ENCODE results near the gene PRKN. TPM values are rescaled to one million over a fixed set of nuclear protein-coding genes. Genes with fewer than 3 reads are reported as not detected.

Gene PRKN
- total and polyA plus RNA-seq, 2 experiments from 2014 or later: 11.7 to 28.1 TPM

DNA sequence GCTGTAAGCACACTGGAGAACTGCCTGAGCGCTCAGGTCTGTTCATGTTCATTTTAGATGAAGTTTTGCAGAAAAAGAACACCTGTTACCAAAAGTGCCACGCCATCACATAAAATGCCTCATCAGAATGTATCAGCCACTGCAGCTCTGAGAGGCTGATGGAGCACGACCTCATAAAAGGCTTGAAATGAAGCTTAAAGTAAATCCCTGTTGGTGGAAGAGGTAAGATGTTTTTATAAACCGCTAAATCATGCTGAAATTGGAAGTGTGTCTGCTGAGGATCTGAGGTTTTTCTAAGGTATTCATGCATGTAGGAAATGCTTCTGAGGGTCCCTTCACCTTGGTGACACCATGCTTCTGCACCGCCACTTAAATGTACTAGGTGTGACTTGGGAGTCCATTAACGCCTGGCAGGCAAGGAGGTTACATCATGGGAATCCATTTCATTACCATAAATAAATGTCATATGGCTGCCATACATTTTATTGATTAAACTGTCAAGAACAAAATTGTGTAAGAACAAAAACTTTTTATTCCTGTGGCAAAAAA, 1090.6 kb downstream of the PRKN start:
- DNase-seq (ENCODE audit: low read depth in 1 of 2, low spot score in 1 of 2): no peak
- H3K9me3 ChIP-seq (ENCODE audit: low read depth): no peaks in the 10 kb centered on the region
- H3K27ac ChIP-seq: no peak overlapping the region
- H3K27me3 ChIP-seq: no peaks in the 10 kb centered on the region
- TF ChIP-seq, protein P1, sequence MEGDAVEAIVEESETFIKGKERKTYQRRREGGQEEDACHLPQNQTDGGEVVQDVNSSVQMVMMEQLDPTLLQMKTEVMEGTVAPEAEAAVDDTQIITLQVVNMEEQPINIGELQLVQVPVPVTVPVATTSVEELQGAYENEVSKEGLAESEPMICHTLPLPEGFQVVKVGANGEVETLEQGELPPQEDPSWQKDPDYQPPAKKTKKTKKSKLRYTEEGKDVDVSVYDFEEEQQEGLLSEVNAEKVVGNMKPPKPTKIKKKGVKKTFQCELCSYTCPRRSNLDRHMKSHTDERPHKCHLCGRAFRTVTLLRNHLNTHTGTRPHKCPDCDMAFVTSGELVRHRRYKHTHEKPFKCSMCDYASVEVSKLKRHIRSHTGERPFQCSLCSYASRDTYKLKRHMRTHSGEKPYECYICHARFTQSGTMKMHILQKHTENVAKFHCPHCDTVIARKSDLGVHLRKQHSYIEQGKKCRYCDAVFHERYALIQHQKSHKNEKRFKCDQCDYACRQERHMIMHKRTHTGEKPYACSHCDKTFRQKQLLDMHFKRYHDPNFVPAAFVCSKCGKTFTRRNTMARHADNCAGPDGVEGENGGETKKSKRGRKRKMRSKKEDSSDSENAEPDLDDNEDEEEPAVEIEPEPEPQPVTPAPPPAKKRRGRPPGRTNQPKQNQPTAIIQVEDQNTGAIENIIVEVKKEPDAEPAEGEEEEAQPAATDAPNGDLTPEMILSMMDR (IDR thresholded peaks at IDR 0.05; ENCODE audit: low read depth, low read length): no peak
- H3K4me3 ChIP-seq: no peak overlapping the region
- H3K36me3 ChIP-seq: no peaks in the 10 kb centered on the region
- no peaks in the 10 kb centered on the region for H3K4me1 ChIP-seq (ENCODE audit: low read depth)

DNA sequence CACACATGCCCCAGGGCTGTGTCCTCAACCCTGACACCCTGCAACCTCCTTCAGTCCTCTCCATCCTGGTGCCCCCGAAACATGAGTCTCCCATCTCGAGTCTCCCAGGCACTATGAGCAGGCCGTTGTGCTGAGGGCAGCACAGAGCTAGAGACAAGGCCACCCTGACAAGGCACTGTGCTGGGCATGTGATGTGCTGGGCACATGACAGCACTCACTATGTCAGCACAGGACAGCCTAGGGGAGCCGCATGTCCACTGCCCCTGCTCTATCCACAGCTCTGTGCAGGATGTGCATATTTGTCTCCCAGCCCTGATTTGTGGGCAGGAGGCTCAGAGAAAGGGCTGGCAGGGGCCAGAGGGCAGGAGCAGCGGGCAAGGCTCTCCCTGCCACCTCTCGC, 1091.6 kb downstream of the PRKN start:
- H3K36me3 ChIP-seq: no peaks in the 10 kb centered on the region
- no peaks in the 10 kb centered on the region for H3K9me3 ChIP-seq (ENCODE audit: low read depth)
- TF ChIP-seq, protein P1 (IDR thresholded peaks at IDR 0.05; ENCODE audit: low read depth, low read length): no peak
- H3K27ac ChIP-seq: no peak overlapping the region
- DNase-seq (ENCODE audit: low read depth in 1 of 2, low spot score in 1 of 2): no peak
- H3K4me3 ChIP-seq: no peak overlapping the region
- no peaks in the 10 kb centered on the region for H3K27me3 ChIP-seq
- H3K4me1 ChIP-seq (ENCODE audit: low read depth): no peaks in the 10 kb centered on the region

DNA sequence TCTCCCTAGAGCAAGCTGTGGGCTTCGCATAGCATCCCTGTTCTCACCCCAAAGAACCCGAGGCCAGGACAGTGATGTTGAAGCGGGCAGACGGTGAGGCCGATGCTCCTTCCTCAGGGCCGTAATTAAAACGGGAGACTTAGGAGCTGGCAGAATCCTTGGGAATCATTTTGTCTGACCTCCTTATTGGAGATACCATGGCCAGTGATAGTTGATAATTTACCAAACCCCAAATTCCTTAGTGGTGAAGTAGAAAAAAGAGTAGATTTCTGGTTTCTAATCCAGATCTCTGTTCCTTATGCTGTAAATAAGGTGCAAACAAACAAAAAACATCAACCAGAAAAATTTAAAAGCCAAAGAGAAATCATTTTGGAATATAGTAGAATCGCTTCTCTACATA, 1092.7 kb downstream of the PRKN start:
- H3K4me3 ChIP-seq: no peak overlapping the region
- no peaks in the 10 kb centered on the region for H3K9me3 ChIP-seq (ENCODE audit: low read depth)
- H3K27ac ChIP-seq: no peak overlapping the region
- no peaks in the 10 kb centered on the region for H3K27me3 ChIP-seq
- no peaks in the 10 kb centered on the region for H3K36me3 ChIP-seq
- TF ChIP-seq, protein P1 (IDR thresholded peaks at IDR 0.05; ENCODE audit: low read depth, low read length): no peak
- DNase-seq (ENCODE audit: low read depth in 1 of 2, low spot score in 1 of 2): no peak
- H3K4me1 ChIP-seq (ENCODE audit: low read depth): no peaks in the 10 kb centered on the region

DNA sequence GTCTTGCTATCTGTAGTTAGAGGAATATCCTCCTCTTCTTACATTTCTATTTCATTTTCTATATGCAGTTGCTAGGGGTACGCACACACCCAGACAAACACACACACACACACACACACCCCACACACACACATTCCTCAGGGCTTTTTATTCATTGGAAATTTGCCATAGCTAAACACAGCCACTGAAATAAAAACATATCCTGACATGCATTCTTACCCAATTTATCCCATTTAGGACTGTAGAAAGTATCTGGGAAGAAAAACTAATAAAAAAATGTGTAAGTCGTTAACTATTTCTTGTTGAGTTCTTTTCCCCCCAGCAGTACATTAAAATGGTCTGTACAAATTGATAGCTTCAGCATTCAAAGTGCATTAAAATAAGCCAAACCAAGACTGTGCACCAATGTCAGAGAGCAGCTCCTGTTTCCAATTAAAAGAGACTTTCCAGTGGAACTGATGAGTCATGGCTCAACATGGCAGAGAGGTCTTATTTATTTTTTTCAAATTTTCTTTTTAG, 1095.8 kb downstream of the PRKN start:
- Histone ChIP-seq H3K4me3 (no peak overlapping the region), H3K27me3 (no peaks in the 10 kb centered on the region)

DNA sequence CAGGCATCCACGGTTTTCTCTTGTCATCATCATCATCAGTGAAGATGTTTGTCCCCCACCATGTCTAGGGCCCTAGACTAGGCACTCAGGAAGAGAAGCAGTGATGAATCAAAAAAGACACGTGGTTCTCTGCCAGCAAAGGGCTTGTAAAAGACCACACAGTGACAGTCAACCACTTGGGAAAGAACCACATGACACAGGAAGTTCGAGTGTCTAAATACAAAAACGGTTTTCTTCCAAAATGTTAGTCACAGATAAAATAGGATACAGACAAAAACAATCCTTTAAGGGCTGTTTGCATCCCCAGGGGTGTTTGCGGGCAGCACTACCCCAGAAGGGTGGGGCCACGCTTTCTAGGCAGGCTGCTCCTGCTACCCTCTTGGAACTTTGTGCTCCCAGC, 1096.9 kb downstream of the PRKN start:
- Histone ChIP-seq H3K27ac (no peak overlapping the region), H3K27me3 (no peaks in the 10 kb centered on the region), H3K36me3 (no peaks in the 10 kb centered on the region), H3K9me3 (ENCODE audit: low read depth) (no peaks in the 10 kb centered on the region), H3K4me1 (ENCODE audit: low read depth) (no peaks in the 10 kb centered on the region), H3K4me3 (no peak overlapping the region)
- DNase-seq (ENCODE audit: low read depth in 1 of 2, low spot score in 1 of 2): no peak
- TF ChIP-seq, protein P1 (IDR thresholded peaks at IDR 0.05; ENCODE audit: low read depth, low read length): no peak

More for the DNA sequence above, 1095.8 kb downstream of the PRKN start:
- DNase-seq (ENCODE audit: low read depth in 1 of 2, low spot score in 1 of 2): peak in 1 of 2 donors; percentile 51
- no peaks in the 10 kb centered on the region for H3K4me1 ChIP-seq (ENCODE audit: low read depth)
- no peaks in the 10 kb centered on the region for H3K9me3 ChIP-seq (ENCODE audit: low read depth)
- H3K27ac ChIP-seq: no peak overlapping the region
- TF ChIP-seq, protein P1 (IDR thresholded peaks at IDR 0.05; ENCODE audit: low read depth, low read length): no peak
- no peaks in the 10 kb centered on the region for H3K36me3 ChIP-seq
